HPDE6-E6E7 (cell line): ENCODE measurements around the gene SPRYD3.
"Not testable (repeated sequence)": the region's sequence is repeated elsewhere in the genome, so short reads cannot be mapped to it uniquely, and the experiment has no call there.

Experiments
- DNase-seq: peaks from one replicate; pipeline ENCODE4 v3.0.0; 2011; ENCODE audit warnings: missing footprints; ENCODE audit errors: extremely low spot score

The SPRYD3 gene

GRCh38 chr12:53079226-53080117 lies at the start of gene SPRYD3:
SPRYD3 (minus strand) TSS chr12:53079390; CDS start chr12:53079333, 57 bp downstream.
- peak; percentile 99 for DNase-seq

- DNase-seq = no peak
These were observed 48.0 kb upstream of the SPRYD3 start for GRCh38 chr12:53127169-53127568.

- no peak for DNase-seq
These were observed 45.1 kb upstream of the SPRYD3 start for GRCh38 chr12:53124352-53124723.

GRCh38 chr12:53123578-53124351 lies 44.6 kb upstream of the SPRYD3 start:
- DNase-seq = peak; percentile 33

GRCh38 chr12:53122961-53123468 lies 43.8 kb upstream of the SPRYD3 start:
- no peak for DNase-seq

- DNase-seq = no peak
These were observed 41.7 kb upstream of the SPRYD3 start for GRCh38 chr12:53120685-53121525.

- DNase-seq = no peak
These were observed 39.6 kb upstream of the SPRYD3 start for GRCh38 chr12:53118751-53119300.

- DNase-seq = no peak
These were observed 36.9 kb upstream of the SPRYD3 start for GRCh38 chr12:53115891-53116648.

GRCh38 chr12:53115112-53115890 lies 36.1 kb upstream of the SPRYD3 start:
- DNase-seq = no peak

GRCh38 chr12:53113951-53114350 lies 34.8 kb upstream of the SPRYD3 start:
- no peak for DNase-seq

GRCh38 chr12:53113136-53113705 lies 34.0 kb upstream of the SPRYD3 start:
- DNase-seq = no peak

- not testable (repeated sequence) for DNase-seq
These were observed 33.2 kb upstream of the SPRYD3 start for GRCh38 chr12:53112431-53112830.

GRCh38 chr12:53107122-53107521 lies 27.9 kb upstream of the SPRYD3 start:
- DNase-seq = no peak

GRCh38 chr12:53105712-53106439 lies 26.7 kb upstream of the SPRYD3 start:
- DNase-seq = no peak

GRCh38 chr12:53105256-53105655 lies 26.1 kb upstream of the SPRYD3 start:
- DNase-seq = no peak

GRCh38 chr12:53103860-53104305 lies 24.7 kb upstream of the SPRYD3 start:
- DNase-seq = no peak

- DNase-seq = no peak
These were observed 24.0 kb upstream of the SPRYD3 start, which contains the start of gene SOAT2 for GRCh38 chr12:53102883-53103807. SOAT2 (plus strand) TSS chr12:53103486; CDS start chr12:53103578, 92 bp downstream.
